ENCODE results near the gene RGS12.

- TF ChIP-seq CHD2 (IDR thresholded peaks at IDR 0.05; ENCODE audit: low read depth, low read length) (no peak), ZNF724P (CRISPR knock-in tag; IDR thresholded peaks at IDR 0.05; ENCODE audit: borderline replicate concordance) (no peak), ZSCAN29 (CRISPR knock-in tag; conservative IDR thresholded peaks at IDR 0.05) (no peak), ZNF629 (CRISPR knock-in tag; conservative IDR thresholded peaks at IDR 0.05) (no peak), GMEB2 (CRISPR knock-in tag; IDR thresholded peaks at IDR 0.05; ENCODE audit: low read depth) (no peak), HDAC2 (CRISPR knock-in tag; IDR thresholded peaks at IDR 0.05) (no peak), CREB1 (IDR thresholded peaks at IDR 0.05) (no peak), CREB1 (CRISPR knock-in tag; IDR thresholded peaks at IDR 0.05) (no peak), ZBTB7A (CRISPR knock-in tag; IDR thresholded peaks at IDR 0.05) (no peak)
These were observed 30.4 kb upstream of the RGS12 start for GRCh38 chr4:3262208-3263052.

All from HepG2 (cell line).